Posterior cingulate gyrus (tissue), 11 donors: ENCODE data around the gene ZNF385B.

Source experiments
- DNase-seq, 10 donors: peaks; one replicate each; pipeline versions ENCODE4 v3.0.0 to v3.0.0-alpha.2; 2020 to 2021; ENCODE audit warnings: mixed read lengths in 3 of 10
- intact Hi-C: fragments of 100-400 bp; cut with DNase I; formaldehyde crosslinking; loops from one replicate; pipeline ENCODE4 v1.15.1; 2023

The ZNF385B gene

GRCh38 chr2:179692610-179693009 is 168.8 kb downstream of the ZNF385B start:
- intact Hi-C loops, result no loop called here
- DNase-seq, result no peak

GRCh38 chr2:179692043-179692442 is 169.4 kb downstream of the ZNF385B start:
- intact Hi-C loops, result no loop called here
- DNase-seq, result no peak

GRCh38 chr2:179691235-179691634 is 170.2 kb downstream of the ZNF385B start:
- no peak for DNase-seq
- intact Hi-C loops, result no loop called here

GRCh38 chr2:179686718-179687342 is 174.6 kb downstream of the ZNF385B start:
- DNase-seq, result no peak
- intact Hi-C loops, result no loop called here

- no peak for DNase-seq
Observed at GRCh38 chr2:179686069-179686468, 175.3 kb downstream of the ZNF385B start.

GRCh38 chr2:179685146-179685545 is 176.3 kb downstream of the ZNF385B start:
- intact Hi-C loops, result no loop called here
- DNase-seq, result no peak

More at GRCh38 chr2:179686069-179686468, 175.3 kb downstream of the ZNF385B start:
- intact Hi-C loops, result no loop called here

- intact Hi-C loops, result no loop called here
- no peak for DNase-seq
Observed at GRCh38 chr2:179682756-179683155, 178.7 kb downstream of the ZNF385B start.

GRCh38 chr2:179677746-179678505 is 183.5 kb downstream of the ZNF385B start:
- no peak for DNase-seq
- intact Hi-C loops, result no loop called here

- intact Hi-C loops, result no loop called here
- DNase-seq, result no peak
Observed at GRCh38 chr2:179677077-179677688, 184.2 kb downstream of the ZNF385B start.

GRCh38 chr2:179675435-179675834 is 186.0 kb downstream of the ZNF385B start:
- DNase-seq, result no peak
- intact Hi-C loops, result no loop called here

GRCh38 chr2:179671043-179671981 is 190.1 kb downstream of the ZNF385B start:
- intact Hi-C loops, result no loop called here
- DNase-seq, result no peak

- intact Hi-C loops, result no loop called here
- DNase-seq, result no peak
Observed at GRCh38 chr2:179669196-179669595, 192.2 kb downstream of the ZNF385B start.

- DNase-seq, result no peak
Observed at GRCh38 chr2:179664972-179665812, 196.2 kb downstream of the ZNF385B start.

GRCh38 chr2:179661986-179662385 is 199.4 kb downstream of the ZNF385B start:
- intact Hi-C loops, result no loop called here
- DNase-seq, result no peak

More at GRCh38 chr2:179664972-179665812, 196.2 kb downstream of the ZNF385B start:
- intact Hi-C loops, result no loop called here

GRCh38 chr2:179657068-179657595 is 204.3 kb downstream of the ZNF385B start:
- intact Hi-C loops, result no loop called here
- DNase-seq, result no peak

GRCh38 chr2:179655627-179656026 is 205.8 kb downstream of the ZNF385B start:
- intact Hi-C loops, result no loop called here
- DNase-seq, result no peak

GRCh38 chr2:179654806-179655205 is 206.6 kb downstream of the ZNF385B start:
- intact Hi-C loops, result no loop called here
- DNase-seq, result no peak

GRCh38 chr2:179652296-179652695 is 209.1 kb downstream of the ZNF385B start:
- DNase-seq, result no peak
- intact Hi-C loops, result no loop called here

GRCh38 chr2:179650420-179650819 is 211.0 kb downstream of the ZNF385B start:
- DNase-seq, result no peak

More at GRCh38 chr2:179650420-179650819, 211.0 kb downstream of the ZNF385B start:
- intact Hi-C loops, result no loop called here
